HL-60 (cell line): ENCODE measurements around the gene CACNA1C.

ENCODE experiments used
- DNase-seq, 2 experiments: peaks; one replicate each; pipeline ENCODE4 v3.0.0-alpha.2; 2010 to 2020; ENCODE audit warnings: low read depth in 1 of 2, low spot score in 1 of 2
- H3K27ac ChIP-seq: fragments of 250-450 bp; sonication (Bioruptor Pico); replicated peaks from 2 replicates; pipeline ENCODE4 v1.5.1; 2020; ENCODE audit warnings: mild to moderate bottlenecking, moderate library complexity
- H3K27me3 ChIP-seq: fragments of 250-450 bp; sonication (Bioruptor Pico); 2 replicates; pipeline ENCODE4 v1.5.1; 2021; ENCODE audit warnings: mild to moderate bottlenecking, moderate library complexity; ENCODE audit not compliant: insufficient read depth, poor library complexity, severe bottlenecking
- H3K4me3 ChIP-seq: replicated peaks from 2 replicates; pipeline ENCODE4 v1.5.1; 2011; ENCODE audit warnings: mild to moderate bottlenecking, control low read depth, low read length; ENCODE audit not compliant: insufficient read depth
- CTCF ChIP-seq: IDR thresholded peaks from one replicate; pipeline ENCODE4 v1.5.1; 2011; ENCODE audit warnings: low read length, control low read depth, inconsistent platforms; ENCODE audit not compliant: insufficient read depth
- GABPA ChIP-seq: IDR thresholded peaks from 2 replicates; pipeline ENCODE4 v1.6.1; 2012; ENCODE audit warnings: low read depth
- POLR2AphosphoS5 ChIP-seq: IDR thresholded peaks from 2 replicates; pipeline ENCODE4 v1.6.1; 2012; ENCODE audit warnings: low read depth
- REST ChIP-seq: IDR thresholded peaks from 2 replicates; pipeline ENCODE4 v1.6.1; 2012; ENCODE audit warnings: low read depth; ENCODE audit not compliant: insufficient replicate concordance
- SPI1 ChIP-seq: IDR thresholded peaks from 2 replicates; pipeline ENCODE4 v1.6.1; 2012; ENCODE audit warnings: low read depth, mild to moderate bottlenecking, borderline replicate concordance

CACNA1C gene

GRCh38 chr12:2719392-2719791 lies 666.6 kb downstream of the CACNA1C start:
- Histone ChIP-seq H3K27ac (no peak overlapping the region), H3K4me3 (no peak overlapping the region), H3K27me3 (no peaks in the 10 kb centered on the region)
- TF ChIP-seq SPI1 (no peak), POLR2AphosphoS5 (no peak), GABPA (no peak), CTCF (no peak), REST (no peak)
- DNase-seq: no peak

- DNase-seq: no peak
- Histone ChIP-seq H3K27ac (no peak overlapping the region), H3K27me3 (no peaks in the 10 kb centered on the region), H3K4me3 (no peak overlapping the region)
- TF ChIP-seq POLR2AphosphoS5 (no peak), CTCF (no peak), SPI1 (no peak), REST (no peak), GABPA (no peak)
Observed at GRCh38 chr12:2722806-2723205, 670.0 kb downstream of the CACNA1C start.

GRCh38 chr12:2732290-2732689 lies 679.5 kb downstream of the CACNA1C start:
- no peaks in the 10 kb centered on the region for H3K27me3 ChIP-seq
- peak in 1 of 2 experiments; percentile 64 for DNase-seq
- H3K4me3 ChIP-seq: no peak overlapping the region
- TF ChIP-seq SPI1: no peak
- TF ChIP-seq GABPA: no peak
- TF ChIP-seq CTCF: no peak
- TF ChIP-seq REST: no peak
- peak overlapping the region; percentile 65 for H3K27ac ChIP-seq
